ENCODE data around the gene HS3ST3B1.

HS3ST3B1 gene

DNA sequence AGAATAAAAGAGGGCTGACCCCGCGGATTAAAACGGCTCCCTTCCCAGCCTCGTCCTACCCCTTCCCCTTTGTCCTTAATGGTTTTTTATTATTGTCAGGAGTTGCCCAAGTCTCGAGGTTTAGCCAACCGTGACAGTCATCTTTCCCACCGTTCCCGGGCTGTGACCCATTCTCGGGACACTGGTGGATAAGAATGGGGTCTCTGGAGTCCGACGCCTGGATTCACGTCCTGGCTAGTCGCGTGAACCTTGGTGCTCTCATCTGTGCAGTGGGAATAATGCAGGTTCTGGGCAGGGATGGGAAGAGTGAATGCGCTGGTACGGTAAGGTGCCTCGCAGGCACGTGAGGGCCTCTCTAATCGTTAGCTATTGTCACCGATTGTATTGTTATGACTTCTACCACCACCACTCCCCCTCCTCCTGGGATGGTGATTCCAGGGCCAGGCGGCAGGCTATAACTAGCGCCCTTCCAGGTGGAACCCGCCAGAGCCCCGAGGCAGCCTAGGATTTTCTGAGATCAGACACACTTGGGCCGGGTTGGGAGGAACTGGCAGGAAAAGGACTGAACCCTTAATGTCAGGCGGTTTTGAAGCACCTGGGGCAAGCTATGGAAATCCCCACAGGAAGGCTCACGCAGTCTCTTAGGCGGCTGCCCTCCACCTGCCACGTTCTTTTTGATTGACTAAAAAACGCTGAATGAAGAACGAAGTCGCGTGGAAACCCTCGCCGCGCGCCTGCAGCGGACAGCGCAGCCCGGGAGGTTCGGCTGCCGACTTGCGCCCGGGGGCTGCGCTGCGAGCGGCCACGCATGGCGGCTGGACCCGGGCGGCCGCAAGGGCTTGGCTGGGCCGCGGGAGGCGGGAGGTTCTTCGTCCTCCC is 2.7 kb downstream of the HS3ST3B1 start:
- peak in 1 of 14 donors; percentile 21 for DNase-seq

DNA sequence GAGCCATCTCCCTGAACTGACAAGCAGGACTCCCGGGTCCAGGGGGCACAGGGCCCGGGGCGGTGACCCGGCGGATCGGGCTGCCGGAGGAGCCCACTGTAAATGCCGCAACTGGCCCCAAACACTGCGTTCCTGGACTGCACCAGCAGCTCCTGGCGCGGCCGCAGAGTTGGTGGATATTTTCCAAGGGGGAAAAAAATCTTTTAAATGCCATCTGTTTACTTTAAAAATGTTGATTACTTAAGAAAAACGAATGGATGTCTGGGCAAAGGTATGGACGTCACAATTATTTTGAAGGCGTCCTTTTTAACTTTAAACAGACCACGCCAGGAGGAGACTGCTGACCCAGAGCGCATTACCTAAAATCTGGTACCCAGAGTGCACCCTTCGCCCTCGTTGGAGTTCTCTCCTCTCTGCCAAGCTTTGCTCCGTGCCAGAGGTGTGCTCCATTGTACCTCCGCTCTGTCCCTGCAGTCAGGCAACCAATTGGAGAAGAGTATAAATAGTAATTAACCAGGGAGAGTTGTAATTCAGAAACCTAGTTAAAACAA is 3.4 kb downstream of the HS3ST3B1 start:
- DNase-seq: peak in 1 of 14 donors; percentile 45

DNA sequence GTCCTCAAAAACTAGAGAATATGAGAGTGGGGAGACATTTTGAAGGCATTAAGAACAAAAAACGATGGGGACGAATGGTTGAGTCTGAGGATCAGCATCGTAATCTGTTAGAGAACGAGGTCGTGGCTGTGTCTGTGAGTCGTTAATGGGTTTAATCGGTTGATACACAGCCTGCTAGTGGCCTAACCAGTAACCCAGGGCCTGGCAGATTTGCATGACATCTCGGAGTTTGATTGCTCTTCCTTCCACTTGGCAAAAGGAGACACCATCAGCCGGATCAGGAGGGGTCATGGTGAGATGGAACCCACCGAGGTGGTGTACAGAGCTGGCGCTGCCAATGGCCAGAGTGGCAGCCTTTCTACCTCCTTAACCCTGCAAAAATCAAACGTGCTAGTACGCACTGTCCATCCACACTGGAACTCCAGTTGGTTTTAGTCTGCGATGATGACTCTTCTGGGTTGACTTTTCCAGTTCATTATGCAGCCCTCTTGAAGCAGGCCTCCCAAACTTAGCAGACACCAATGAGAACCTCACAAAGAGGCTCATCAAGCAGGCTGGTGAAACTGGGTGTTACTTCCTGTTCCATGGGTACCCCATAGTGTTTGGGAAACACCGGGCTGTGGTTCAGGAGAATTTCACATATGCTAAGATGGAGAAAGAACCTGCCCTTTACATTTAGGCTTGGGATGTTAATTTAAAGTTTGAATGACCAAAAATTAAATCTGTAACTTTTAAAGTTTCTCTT is 4.1 kb downstream of the HS3ST3B1 start:
- DNase-seq: peak in 1 of 14 donors; percentile 45

DNA sequence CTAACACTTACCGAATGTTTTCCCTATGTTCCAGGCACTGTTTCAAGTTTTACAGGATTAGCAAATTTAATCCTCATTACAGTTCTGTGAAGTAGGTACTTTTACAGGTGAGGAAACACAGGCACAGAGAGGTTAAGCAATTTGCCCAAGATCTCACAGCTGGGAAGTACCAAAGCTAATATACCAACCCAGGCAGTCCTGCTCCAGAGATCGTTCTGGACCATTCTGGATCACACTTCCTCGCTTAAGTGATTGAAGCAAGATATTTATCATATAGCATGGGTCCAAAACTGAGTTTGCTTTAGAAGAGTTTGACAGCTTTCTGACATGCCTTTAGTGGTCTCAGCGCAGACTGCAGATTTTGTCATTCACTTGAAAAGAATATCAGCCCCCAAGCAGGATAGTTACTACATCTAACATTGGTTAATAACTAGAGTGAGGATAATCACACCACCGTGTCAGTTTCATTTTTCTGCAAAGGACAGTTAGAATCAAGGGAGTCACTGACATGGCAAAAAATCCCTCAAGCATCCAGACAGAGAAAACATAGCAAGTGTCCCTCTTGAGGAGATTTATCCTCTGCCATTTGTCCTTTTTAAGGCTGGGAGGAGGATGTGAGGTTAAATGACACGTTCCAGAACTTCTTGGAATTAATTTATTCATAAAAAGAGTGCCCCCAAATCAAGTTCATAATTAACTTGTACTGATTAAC is 5.1 kb downstream of the HS3ST3B1 start:
- no peak for DNase-seq

- no peak for DNase-seq
Measured at GRCh38 chr17:14306596-14306995, 5.7 kb downstream of the HS3ST3B1 start.

- DNase-seq: no peak
Measured at GRCh38 chr17:14307560-14308024, 6.7 kb downstream of the HS3ST3B1 start.

DNA sequence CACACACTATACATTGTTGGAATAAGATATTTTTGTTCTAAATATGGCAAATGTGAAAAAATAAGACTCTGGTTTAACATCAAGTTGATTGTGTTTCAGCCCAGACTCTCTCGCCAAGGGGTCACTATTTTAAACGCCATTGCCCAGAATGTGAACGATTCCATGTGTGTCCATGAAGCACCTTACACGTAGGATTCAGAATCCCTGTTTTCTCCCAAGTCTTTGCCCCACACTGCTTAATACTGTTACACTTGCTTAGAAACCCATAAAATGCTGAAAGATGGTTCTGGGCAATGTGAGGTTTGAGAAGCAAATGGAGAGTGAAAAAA is 7.7 kb downstream of the HS3ST3B1 start:
- DNase-seq: no peak

- DNase-seq: peak in 13 of 14 donors; percentile 15 to 96 (median 72)
Measured at GRCh38 chr17:14308965-14309879, 8.3 kb downstream of the HS3ST3B1 start.

DNA sequence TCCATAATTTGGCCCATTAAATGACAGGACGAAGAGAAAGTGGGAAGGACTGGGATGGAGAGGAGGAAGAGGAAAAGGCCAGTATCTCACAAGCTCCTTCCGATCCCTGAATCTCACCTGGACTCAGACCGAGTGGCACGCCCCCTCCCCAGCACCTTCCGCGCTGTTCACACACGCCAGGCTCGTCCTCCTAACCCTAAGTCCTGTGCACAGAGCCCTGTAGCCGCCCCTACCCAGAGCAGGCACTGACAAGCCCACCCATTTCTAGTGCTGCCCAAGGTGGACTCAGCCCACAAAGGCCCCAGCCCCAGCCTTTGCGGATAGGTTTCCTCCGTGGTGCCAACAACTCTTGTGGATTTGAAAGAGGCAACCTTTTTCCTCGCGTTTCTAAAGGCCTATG is 9.2 kb downstream of the HS3ST3B1 start:
- DNase-seq: no peak

- peak in 1 of 14 donors; percentile 6 for DNase-seq
Measured at GRCh38 chr17:14310605-14311004, 9.7 kb downstream of the HS3ST3B1 start.

DNA sequence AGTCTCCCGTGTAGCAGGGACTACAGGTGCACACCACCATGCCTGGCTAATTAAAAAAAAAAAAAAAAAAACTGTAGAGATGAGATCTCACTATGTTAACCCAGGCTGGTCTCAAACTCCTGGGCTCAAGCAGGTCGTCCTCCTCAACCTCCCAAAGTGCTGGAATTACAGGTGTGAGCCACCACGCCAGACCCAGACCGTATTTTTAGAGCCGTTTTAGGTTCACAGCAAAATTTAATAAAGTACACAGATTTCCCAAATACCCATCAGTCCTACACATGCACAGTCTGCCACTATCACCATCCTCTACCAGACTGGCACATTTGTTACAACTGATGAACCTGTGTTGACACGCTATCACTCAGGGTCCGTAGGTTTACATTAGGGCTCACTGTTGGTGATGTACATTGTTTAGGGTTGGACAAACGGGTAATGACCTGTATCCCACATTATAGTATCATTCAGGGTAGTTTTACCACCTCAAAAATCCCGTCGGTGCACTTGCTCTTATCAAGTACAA is 10.4 kb downstream of the HS3ST3B1 start:
- DNase-seq: no peak

- DNase-seq: no peak
Measured at GRCh38 chr17:14311981-14312380, 11.1 kb downstream of the HS3ST3B1 start.

DNA sequence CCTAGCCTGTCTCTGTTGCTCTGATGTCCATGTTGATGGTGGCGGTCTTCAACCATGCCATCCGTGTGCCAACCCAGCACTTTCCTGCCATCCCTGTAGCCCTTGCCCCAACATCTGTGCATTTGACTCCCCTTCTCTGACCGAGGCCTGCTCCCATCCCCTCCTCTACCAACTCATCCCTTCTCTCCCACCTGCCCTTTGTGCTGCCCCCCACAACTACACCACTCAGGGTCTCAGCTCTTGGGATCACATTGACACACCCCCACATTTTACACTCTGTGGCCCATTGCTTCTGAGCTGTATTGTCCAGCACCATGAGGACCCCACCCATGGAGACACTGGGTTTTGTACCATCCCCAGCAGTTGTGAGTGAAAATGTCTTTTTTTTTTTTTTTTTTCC is 11.6 kb downstream of the HS3ST3B1 start:
- DNase-seq: no peak

GRCh38 chr17:14316126-14316832 is 15.4 kb downstream of the HS3ST3B1 start:
- no peak for DNase-seq

DNA sequence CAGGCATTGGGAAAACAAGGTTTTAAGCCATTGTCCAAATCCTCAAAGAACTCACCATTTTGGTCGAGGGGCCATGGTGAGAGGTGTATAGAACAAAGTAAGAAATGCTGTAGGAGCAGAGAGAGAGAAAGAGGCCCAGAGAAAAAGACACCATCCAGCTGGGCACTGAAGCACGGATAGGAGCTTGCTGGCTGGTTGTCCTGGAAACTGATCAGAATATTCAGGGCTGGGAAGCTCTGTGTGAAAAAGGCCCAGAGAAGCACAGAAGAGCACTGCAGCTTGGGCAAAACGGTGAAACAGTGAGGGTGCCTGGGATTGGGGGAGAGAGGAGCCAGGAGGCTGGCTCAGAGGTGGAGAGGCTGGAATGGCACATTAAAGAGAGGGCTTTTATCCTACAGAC is 16.5 kb downstream of the HS3ST3B1 start:
- DNase-seq: no peak

GRCh38 chr17:14318109-14318917 is 17.4 kb downstream of the HS3ST3B1 start:
- no peak for DNase-seq

DNA sequence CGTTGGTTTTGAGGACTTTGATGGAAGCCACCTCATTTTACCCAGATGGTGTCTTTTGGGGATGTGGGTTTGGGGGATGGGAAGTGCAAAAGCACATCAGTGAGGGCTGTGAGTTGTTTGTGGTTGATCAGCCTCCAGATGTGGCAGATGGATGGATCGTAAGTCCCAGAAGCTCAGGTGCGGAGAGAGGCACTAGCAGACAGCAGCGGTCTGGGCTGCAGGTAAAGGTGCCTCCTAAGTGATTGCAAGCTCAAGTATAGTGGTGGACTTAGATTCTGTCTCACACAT is 18.0 kb downstream of the HS3ST3B1 start:
- DNase-seq: no peak

GRCh38 chr17:14320098-14320497 is 19.2 kb downstream of the HS3ST3B1 start:
- no peak for DNase-seq

- DNase-seq: no peak
Measured at GRCh38 chr17:14320734-14321475, 20.0 kb downstream of the HS3ST3B1 start.
